ENCODE results near the gene PSME4.

- TF ChIP-seq CTCF (IDR thresholded peaks at IDR 0.05) (no peak), EZH2 (IDR thresholded peaks at IDR 0.05; ENCODE audit: borderline replicate concordance, insufficient read depth, low read depth, low read length, poor library complexity, severe bottlenecking) (no peak)
Measured at GRCh38 chr2:53881986-53882385, 88.8 kb downstream of the PSME4 start.
